Stimulated activated naive CD8-positive, alpha-beta T cell treated with anti-CD3 and anti-CD28 coated beads, Interleukin-15, Interleukin-2, amounts not matched to agents 100 U/mL and 50 U/mL, for 24 hours (primary cell): ENCODE measurements around the gene CCDC149.

Source experiments
- ATAC-seq: fragments of 150-1000 bp; cut with Tn5 transposase; one replicate; pipeline ENCODE4 v1.10.0; 2021
- DNase-seq: peaks from one replicate; pipeline ENCODE4 v3.0.0; 2021

The CCDC149 gene

GRCh38 chr4:24802648-24803047 lies 110.2 kb downstream of the CCDC149 start:
- DNase-seq, result no peak
- no peak for ATAC-seq

GRCh38 chr4:24801136-24801855 lies 111.5 kb downstream of the CCDC149 start:
- no peak for ATAC-seq
- no peak for DNase-seq

GRCh38 chr4:24800325-24800895 lies 112.4 kb downstream of the CCDC149 start:
- DNase-seq (no peak), ATAC-seq (no peak)

- DNase-seq, result no peak
- ATAC-seq, result peak; percentile 8
Measured at GRCh38 chr4:24799544-24800324, 113.1 kb downstream of the CCDC149 start.

GRCh38 chr4:24799196-24799543 lies 113.7 kb downstream of the CCDC149 start:
- ATAC-seq (no peak), DNase-seq (no peak)

- DNase-seq, result no peak
- no peak for ATAC-seq
Measured at GRCh38 chr4:24798036-24798610, 114.7 kb downstream of the CCDC149 start.

- DNase-seq (no peak), ATAC-seq (no peak)
Measured at GRCh38 chr4:24796620-24797019, 116.2 kb downstream of the CCDC149 start.

GRCh38 chr4:24795666-24796381 lies 117.0 kb downstream of the CCDC149 start:
- ATAC-seq, result no peak
- no peak for DNase-seq

GRCh38 chr4:24794916-24795665 lies 117.8 kb downstream of the CCDC149 start, which contains the start of gene SOD3:
Gene SOD3, plus strand, starts transcription at chr4:24795573. Its CDS starts 3,949 bp downstream, at chr4:24799522.
- ATAC-seq, result no peak
- no peak for DNase-seq

- ATAC-seq (no peak), DNase-seq (no peak)
Measured at GRCh38 chr4:24794480-24794879, 118.4 kb downstream of the CCDC149 start.

- DNase-seq (no peak), ATAC-seq (no peak)
Measured at GRCh38 chr4:24794051-24794450, 118.8 kb downstream of the CCDC149 start.

- DNase-seq (no peak), ATAC-seq (no peak)
Measured at GRCh38 chr4:24793219-24794005, 119.4 kb downstream of the CCDC149 start.

GRCh38 chr4:24792552-24792951 lies 120.3 kb downstream of the CCDC149 start:
- no peak for DNase-seq
- no peak for ATAC-seq

- DNase-seq (no peak), ATAC-seq (no peak)
Measured at GRCh38 chr4:24791043-24791442, 121.8 kb downstream of the CCDC149 start.

- no peak for DNase-seq
- no peak for ATAC-seq
Measured at GRCh38 chr4:24783506-24783905, 129.3 kb downstream of the CCDC149 start.

GRCh38 chr4:24781999-24782745 lies 130.7 kb downstream of the CCDC149 start:
- DNase-seq, result no peak
- ATAC-seq, result no peak

- ATAC-seq, result no peak
Measured at GRCh38 chr4:24780936-24781495, 131.8 kb downstream of the CCDC149 start.

GRCh38 chr4:24778464-24779225 lies 134.2 kb downstream of the CCDC149 start:
- ATAC-seq (no peak), DNase-seq (no peak)

More at GRCh38 chr4:24780936-24781495, 131.8 kb downstream of the CCDC149 start:
- no peak for DNase-seq
